ENCODE data around the gene TIMM10.

The TIMM10 gene

GRCh38 chr11:57549983-57550382, 19.4 kb upstream of the TIMM10 start:
- no peak overlapping the region for H3K27ac ChIP-seq
- TF ChIP-seq CTCF (conservative IDR thresholded peaks at IDR 0.05) = no peak

DNA sequence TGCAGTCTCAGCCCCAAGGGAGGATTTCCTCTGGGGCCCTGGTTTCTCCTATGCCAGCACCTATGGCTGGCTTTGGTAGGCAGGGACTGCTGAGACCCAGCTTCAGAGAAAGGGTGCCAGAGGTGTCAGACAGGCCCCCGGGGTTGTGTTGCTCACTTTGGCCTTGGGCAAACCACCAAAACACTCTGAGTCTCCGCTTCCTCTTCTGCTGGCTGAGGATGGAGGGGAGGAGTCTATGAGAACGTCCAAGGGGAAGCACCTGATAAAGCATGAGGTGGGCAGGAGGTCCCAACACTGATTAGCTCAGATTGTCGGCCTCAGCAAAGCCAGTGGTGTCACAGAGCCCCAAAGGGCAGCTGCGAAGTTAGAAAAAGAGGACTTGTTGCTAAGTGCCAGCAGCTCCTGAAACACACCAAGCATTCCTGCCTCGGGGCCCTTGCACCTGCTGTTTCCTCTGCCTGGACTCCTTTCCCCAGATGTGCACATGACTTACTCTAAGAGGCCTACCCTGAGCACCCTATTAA, 17.4 kb upstream of the TIMM10 start:
- TF ChIP-seq CTCF (conservative IDR thresholded peaks at IDR 0.05) = no peak
- H3K27ac ChIP-seq = no peak overlapping the region

- no peak overlapping the region for H3K27ac ChIP-seq
Observed at GRCh38 chr11:57546869-57547475, 16.4 kb upstream of the TIMM10 start.

GRCh38 chr11:57546451-57546850, 15.9 kb upstream of the TIMM10 start:
- no peak overlapping the region for H3K27ac ChIP-seq
- no peak for TF ChIP-seq CTCF (conservative IDR thresholded peaks at IDR 0.05)

More at GRCh38 chr11:57546869-57547475, 16.4 kb upstream of the TIMM10 start:
- TF ChIP-seq CTCF (conservative IDR thresholded peaks at IDR 0.05) = no peak

- no peak for TF ChIP-seq CTCF (conservative IDR thresholded peaks at IDR 0.05)
- H3K27ac ChIP-seq = no peak overlapping the region
Observed at GRCh38 chr11:57545883-57546282, 15.3 kb upstream of the TIMM10 start.

DNA sequence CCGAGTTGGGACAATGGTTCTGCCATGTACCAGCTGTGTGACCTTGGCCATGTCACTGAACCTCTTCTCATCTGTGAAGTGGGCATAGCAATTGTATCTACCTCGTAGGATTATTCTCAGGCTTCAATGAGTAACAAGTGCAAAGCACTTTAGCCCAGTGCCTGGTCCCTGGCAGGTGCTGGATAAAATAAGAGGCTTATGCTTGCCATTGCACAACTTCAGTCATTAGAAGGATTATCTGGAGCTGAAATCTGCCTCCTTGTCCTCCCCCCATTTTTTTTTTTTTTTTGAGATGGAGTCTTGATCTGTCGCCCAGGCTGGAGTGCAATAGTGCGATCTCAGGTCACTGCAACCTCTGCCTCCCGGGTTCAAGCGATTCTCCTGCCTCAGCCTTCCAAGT, 14.0 kb upstream of the TIMM10 start:
- H3K27ac ChIP-seq = no peak overlapping the region
- TF ChIP-seq CTCF (conservative IDR thresholded peaks at IDR 0.05) = no peak

DNA sequence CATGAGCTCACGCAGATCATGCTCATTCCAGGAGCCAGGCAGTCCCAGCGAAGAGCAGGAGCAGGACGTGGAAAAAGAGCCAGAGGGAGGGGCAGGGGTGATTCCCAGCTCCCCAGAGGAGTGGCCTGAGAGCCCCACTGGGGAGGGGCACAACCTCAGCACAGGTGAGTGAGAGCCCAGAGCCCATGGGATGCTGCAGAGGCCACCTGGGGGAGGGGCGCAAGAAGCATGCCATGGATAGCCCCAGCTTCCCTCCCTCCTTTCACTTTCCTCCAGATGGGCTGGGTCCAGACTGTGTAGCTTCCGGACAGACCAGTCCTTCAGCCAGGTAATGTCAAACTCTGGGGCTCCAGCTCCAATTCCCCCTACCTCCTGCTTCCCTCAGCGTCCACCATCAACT, 13.0 kb upstream of the TIMM10 start:
- no peak for TF ChIP-seq CTCF (conservative IDR thresholded peaks at IDR 0.05)
- no peak overlapping the region; the same call in 1 of the 2 replicates for H3K27ac ChIP-seq
